Panc1 (cell line): ENCODE results near the gene ENGASE. TPM values are rescaled to one million over a fixed set of nuclear protein-coding genes. Genes with fewer than 3 reads are reported as not detected.

Source experiments
- ATAC-seq: fragments of 200-7000 bp; cut with Tn5 transposase; 2 replicates; pipeline ENCODE4 v1.9.1; 2020; ENCODE audit warnings: mild to moderate bottlenecking, moderate library complexity
- BruUV-seq: library from RNA; stranded (reverse); fragments of 400-500 nt; replicated peaks from 2 replicates; lab custom pipeline; 2021; lab: Mats Ljungman, UMichigan
- CTCF ChIA-PET: fragments of 300-600 bp; sonication (Branson Sonifier 250); formaldehyde crosslinking; loops from one replicate; lab custom pipeline; 2022; ENCODE audit warnings: antibody characterized with exemption; lab: Charles Lee
- POLR2A ChIA-PET: fragments of 300-600 bp; sonication (Branson Sonifier 250); formaldehyde crosslinking; loops from one replicate; lab custom pipeline; 2022; ENCODE audit warnings: antibody characterized with exemption; lab: Charles Lee
- DNase-seq: peaks from one replicate; pipeline ENCODE4 v3.0.0-alpha.2; 2010; ENCODE audit warnings: low read depth, low spot score
- H3K27ac ChIP-seq: 2 replicates; pipeline ENCODE4 v1.5.1; 2011; ENCODE audit warnings: mild to moderate bottlenecking, low read length, inconsistent platforms
- H3K27me3 ChIP-seq: fragments of 200-500 bp; sonication (Bioruptor generic); 2 replicates; pipeline ENCODE4 v1.6.0; 2014; ENCODE audit warnings: low read length, inconsistent platforms; ENCODE audit not compliant: control insufficient read depth, insufficient read depth
- H3K36me3 ChIP-seq: fragments of 200-500 bp; sonication (Bioruptor generic); 2 replicates; pipeline ENCODE4 v1.5.1; 2014; ENCODE audit warnings: inconsistent platforms, mild to moderate bottlenecking, low read length, moderate library complexity; ENCODE audit not compliant: control insufficient read depth, insufficient read depth
- H3K4me1 ChIP-seq: 2 replicates; pipeline ENCODE4 v1.5.1; 2011; ENCODE audit warnings: inconsistent platforms, mild to moderate bottlenecking, low read length, moderate library complexity; ENCODE audit not compliant: control insufficient read depth, insufficient read depth
- H3K4me3 ChIP-seq, 2 experiments: 2 replicates each; pipeline ENCODE4 v1.5.1; 2011 to 2012; ENCODE audit warnings: low read depth in 2 of 2, low read length in 2 of 2, mild to moderate bottlenecking in 2 of 2, inconsistent platforms in 1 of 2, moderate library complexity in 1 of 2
- H3K9me3 ChIP-seq: fragments of 200-500 bp; sonication (Bioruptor generic); 2 replicates; pipeline ENCODE4 v1.5.1; 2014; ENCODE audit warnings: low read depth, mild to moderate bottlenecking, inconsistent platforms, low read length, moderate library complexity; ENCODE audit not compliant: control insufficient read depth, insufficient read depth
- POLR2AphosphoS5 ChIP-seq: IDR thresholded peaks from 2 replicates; pipeline ENCODE4 v1.6.1; 2012; ENCODE audit warnings: mild to moderate bottlenecking, low read depth, low read length, moderate library complexity
- SIN3A ChIP-seq: IDR thresholded peaks from 2 replicates; pipeline ENCODE4 v1.6.1; 2012; ENCODE audit warnings: low read depth, mild to moderate bottlenecking, low read length, moderate library complexity, borderline replicate concordance; ENCODE audit not compliant: insufficient read depth
- TCF7L2 ChIP-seq: IDR thresholded peaks from 2 replicates; pipeline ENCODE4 v1.6.1; 2011; ENCODE audit warnings: mild to moderate bottlenecking, low read depth, low read length, inconsistent platforms
- in situ Hi-C: cut with HindIII; loops from 2 replicates; pipeline ENCODE4 v1.10.0; 2016; ENCODE audit warnings: low sequenced_read_pairs, low pct_unique_long_range_greater_than_20kb
- intact Hi-C: fragments of 100-400 bp; cut with micrococcal nuclease; formaldehyde crosslinking; loops from one replicate; pipeline ENCODE4 v1.10.0; 2022; ENCODE audit not compliant: unreplicated experiment
- total RNA-seq: library from RNA; stranded (reverse); gene quantifications from one replicate; pipeline ENCODE4 v1.2.1, GENCODE V29; 2021; ENCODE audit not compliant: unreplicated experiment
- TF ChIP-seq, protein P1 (sequence below), 2 experiments: IDR thresholded peaks; 2 replicates each; pipeline ENCODE4 v1.6.1; 2011 to 2012; ENCODE audit warnings: low read depth in 2 of 2, control low read depth in 1 of 2, low read length in 1 of 2, mild to moderate bottlenecking in 1 of 2, moderate library complexity in 1 of 2; ENCODE audit not compliant: insufficient read depth in 1 of 2
- TF ChIP-seq, protein P2 (sequence below): fragments of 450-650 bp; IDR thresholded peaks from 2 replicates; pipeline ENCODE4 v1.5.1; 2017; ENCODE audit warnings: mild to moderate bottlenecking

ENGASE gene
- total RNA-seq, 1 experiment from 2014 or later: 32.3 TPM

DNA sequence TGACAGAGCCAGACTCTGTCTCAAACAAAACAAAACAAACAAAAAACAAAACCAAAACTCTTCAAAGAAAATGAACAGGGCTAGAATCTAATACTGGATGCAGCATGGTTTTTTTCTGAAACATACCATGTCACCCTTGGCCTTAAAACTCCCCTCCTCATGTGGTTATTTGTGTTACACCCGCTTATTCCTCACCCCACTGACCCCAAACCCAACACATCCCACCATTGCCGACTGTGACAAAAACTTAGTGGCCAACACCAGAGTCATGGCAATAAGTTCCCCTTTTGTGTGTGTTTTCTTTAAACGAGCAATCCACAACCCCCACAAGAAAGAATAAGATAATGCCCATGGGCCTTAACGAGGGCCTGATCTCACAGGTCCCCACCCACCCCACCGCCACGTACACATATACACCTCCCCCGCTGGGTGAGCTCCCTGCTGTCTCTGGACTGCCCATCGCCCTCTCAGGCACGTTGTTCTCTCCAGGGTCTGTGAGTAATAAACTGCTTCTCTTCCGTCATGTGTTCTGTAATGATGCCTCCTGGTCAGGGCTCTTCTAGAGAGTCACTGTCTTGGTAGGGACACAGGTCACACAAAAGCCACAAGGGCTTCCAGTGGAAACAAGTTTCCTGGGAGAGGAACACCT lies 16.8 kb upstream of the ENGASE start:
- Histone ChIP-seq H3K9me3 (no peaks in the 10 kb centered on the region), H3K36me3 (no peaks in the 10 kb centered on the region), H3K4me1 (no peaks in the 10 kb centered on the region), H3K27ac (no peak overlapping the region), H3K4me3 (no peak overlapping the region), H3K27me3 (no peaks in the 10 kb centered on the region)
- CTCF ChIA-PET: no interaction called here
- intact Hi-C loops (no loop called here), in situ Hi-C loops (no loop called here)
- no peak for ATAC-seq
- TF ChIP-seq, protein P1, sequence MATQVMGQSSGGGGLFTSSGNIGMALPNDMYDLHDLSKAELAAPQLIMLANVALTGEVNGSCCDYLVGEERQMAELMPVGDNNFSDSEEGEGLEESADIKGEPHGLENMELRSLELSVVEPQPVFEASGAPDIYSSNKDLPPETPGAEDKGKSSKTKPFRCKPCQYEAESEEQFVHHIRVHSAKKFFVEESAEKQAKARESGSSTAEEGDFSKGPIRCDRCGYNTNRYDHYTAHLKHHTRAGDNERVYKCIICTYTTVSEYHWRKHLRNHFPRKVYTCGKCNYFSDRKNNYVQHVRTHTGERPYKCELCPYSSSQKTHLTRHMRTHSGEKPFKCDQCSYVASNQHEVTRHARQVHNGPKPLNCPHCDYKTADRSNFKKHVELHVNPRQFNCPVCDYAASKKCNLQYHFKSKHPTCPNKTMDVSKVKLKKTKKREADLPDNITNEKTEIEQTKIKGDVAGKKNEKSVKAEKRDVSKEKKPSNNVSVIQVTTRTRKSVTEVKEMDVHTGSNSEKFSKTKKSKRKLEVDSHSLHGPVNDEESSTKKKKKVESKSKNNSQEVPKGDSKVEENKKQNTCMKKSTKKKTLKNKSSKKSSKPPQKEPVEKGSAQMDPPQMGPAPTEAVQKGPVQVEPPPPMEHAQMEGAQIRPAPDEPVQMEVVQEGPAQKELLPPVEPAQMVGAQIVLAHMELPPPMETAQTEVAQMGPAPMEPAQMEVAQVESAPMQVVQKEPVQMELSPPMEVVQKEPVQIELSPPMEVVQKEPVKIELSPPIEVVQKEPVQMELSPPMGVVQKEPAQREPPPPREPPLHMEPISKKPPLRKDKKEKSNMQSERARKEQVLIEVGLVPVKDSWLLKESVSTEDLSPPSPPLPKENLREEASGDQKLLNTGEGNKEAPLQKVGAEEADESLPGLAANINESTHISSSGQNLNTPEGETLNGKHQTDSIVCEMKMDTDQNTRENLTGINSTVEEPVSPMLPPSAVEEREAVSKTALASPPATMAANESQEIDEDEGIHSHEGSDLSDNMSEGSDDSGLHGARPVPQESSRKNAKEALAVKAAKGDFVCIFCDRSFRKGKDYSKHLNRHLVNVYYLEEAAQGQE (IDR thresholded peaks at IDR 0.05; ENCODE audit: insufficient read depth in 1 of 2, low read depth in 2 of 2, low read length in 1 of 2): no peak
- TF ChIP-seq POLR2AphosphoS5: no peak
- TF ChIP-seq TCF7L2: no peak
- no peak for TF ChIP-seq SIN3A
- TF ChIP-seq, protein P2, sequence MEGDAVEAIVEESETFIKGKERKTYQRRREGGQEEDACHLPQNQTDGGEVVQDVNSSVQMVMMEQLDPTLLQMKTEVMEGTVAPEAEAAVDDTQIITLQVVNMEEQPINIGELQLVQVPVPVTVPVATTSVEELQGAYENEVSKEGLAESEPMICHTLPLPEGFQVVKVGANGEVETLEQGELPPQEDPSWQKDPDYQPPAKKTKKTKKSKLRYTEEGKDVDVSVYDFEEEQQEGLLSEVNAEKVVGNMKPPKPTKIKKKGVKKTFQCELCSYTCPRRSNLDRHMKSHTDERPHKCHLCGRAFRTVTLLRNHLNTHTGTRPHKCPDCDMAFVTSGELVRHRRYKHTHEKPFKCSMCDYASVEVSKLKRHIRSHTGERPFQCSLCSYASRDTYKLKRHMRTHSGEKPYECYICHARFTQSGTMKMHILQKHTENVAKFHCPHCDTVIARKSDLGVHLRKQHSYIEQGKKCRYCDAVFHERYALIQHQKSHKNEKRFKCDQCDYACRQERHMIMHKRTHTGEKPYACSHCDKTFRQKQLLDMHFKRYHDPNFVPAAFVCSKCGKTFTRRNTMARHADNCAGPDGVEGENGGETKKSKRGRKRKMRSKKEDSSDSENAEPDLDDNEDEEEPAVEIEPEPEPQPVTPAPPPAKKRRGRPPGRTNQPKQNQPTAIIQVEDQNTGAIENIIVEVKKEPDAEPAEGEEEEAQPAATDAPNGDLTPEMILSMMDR: no peak
- no peak for DNase-seq
- BruUV-seq: no TSS peak
- POLR2A ChIA-PET: interaction anchor here (0.6 kb wide), 1 partner anchor 471 kb away, joined by 3 read pairs; no protein-coding TSS in a partner anchor

DNA sequence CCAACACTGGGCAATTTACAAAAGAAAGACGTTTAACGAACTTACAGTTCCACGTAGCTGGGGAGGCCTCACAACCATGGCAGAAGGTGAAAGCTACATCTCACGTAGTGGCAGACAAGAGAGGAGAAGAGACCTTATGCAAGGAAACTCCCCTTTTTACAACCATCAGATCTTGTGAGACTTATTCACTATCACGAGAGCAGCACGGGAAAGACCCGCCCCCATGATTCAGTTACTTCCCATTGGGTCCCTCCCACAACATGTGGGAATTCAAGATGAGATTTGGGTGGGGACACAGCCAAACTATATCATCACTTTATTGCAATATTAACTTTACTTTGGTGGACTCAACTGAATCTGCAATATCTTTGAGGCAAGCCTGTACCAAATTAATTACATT lies 11.9 kb upstream of the ENGASE start:
- H3K4me1 ChIP-seq: no peaks in the 10 kb centered on the region
- intact Hi-C loops: no loop called here
- H3K9me3 ChIP-seq: no peaks in the 10 kb centered on the region
- POLR2A ChIA-PET: interaction anchor here (0.7 kb wide), 1 partner anchor 12 kb away, joined by 3 read pairs; the partner anchor contains the start of gene ENGASE
- in situ Hi-C loops: no loop called here
- no peaks in the 10 kb centered on the region for H3K36me3 ChIP-seq
- ATAC-seq (no peak), DNase-seq (no peak)
- TF ChIP-seq, protein P2: no peak
- no peak for TF ChIP-seq POLR2AphosphoS5
- TF ChIP-seq TCF7L2: no peak
- TF ChIP-seq SIN3A: no peak
- TF ChIP-seq, protein P1 (IDR thresholded peaks at IDR 0.05; ENCODE audit: insufficient read depth in 1 of 2, low read depth in 2 of 2, low read length in 1 of 2): no peak
- H3K27ac ChIP-seq: no peak overlapping the region
- H3K4me3 ChIP-seq: no peak overlapping the region
- CTCF ChIA-PET: interaction anchor here (0.6 kb wide), 1 partner anchor 46 kb away, joined by 3 read pairs; no protein-coding TSS in a partner anchor
- H3K27me3 ChIP-seq: no peaks in the 10 kb centered on the region
- BruUV-seq: no TSS peak
